ENCODE data around the gene COX8A.
"Not testable (repeated sequence)": the region's sequence is repeated elsewhere in the genome, so short reads cannot be mapped to it uniquely, and the experiment has no call there.

COX8A gene

GRCh38 chr11:63958008-63958407 is 16.4 kb upstream of the COX8A start:
- no peak overlapping the region for H3K4me3 ChIP-seq
- intact Hi-C loops (cut with DNase I; ENCODE audit: low total_unique reads), result no loop called here

GRCh38 chr11:63961608-63962412 is 12.6 kb upstream of the COX8A start:
- Histone ChIP-seq H3K4me3 (no peak overlapping the region), H3K27ac (no peak overlapping the region), H3K4me1 (peaks cover 0 to 7% (median 0%) of the 10 kb centered on the region in 4 donors), H3K9me3 (no peaks in the 10 kb centered on the region), H3K27me3 (peaks cover 0 to 15% of the 10 kb centered on the region in 2 donors), H3K36me3 (peaks cover 0 to 6% (median 0%) of the 10 kb centered on the region in 3 donors)
- DNase-seq, result no peak
- intact Hi-C loops (cut with DNase I; ENCODE audit: low total_unique reads), result no loop called here
- TF ChIP-seq, protein P1, sequence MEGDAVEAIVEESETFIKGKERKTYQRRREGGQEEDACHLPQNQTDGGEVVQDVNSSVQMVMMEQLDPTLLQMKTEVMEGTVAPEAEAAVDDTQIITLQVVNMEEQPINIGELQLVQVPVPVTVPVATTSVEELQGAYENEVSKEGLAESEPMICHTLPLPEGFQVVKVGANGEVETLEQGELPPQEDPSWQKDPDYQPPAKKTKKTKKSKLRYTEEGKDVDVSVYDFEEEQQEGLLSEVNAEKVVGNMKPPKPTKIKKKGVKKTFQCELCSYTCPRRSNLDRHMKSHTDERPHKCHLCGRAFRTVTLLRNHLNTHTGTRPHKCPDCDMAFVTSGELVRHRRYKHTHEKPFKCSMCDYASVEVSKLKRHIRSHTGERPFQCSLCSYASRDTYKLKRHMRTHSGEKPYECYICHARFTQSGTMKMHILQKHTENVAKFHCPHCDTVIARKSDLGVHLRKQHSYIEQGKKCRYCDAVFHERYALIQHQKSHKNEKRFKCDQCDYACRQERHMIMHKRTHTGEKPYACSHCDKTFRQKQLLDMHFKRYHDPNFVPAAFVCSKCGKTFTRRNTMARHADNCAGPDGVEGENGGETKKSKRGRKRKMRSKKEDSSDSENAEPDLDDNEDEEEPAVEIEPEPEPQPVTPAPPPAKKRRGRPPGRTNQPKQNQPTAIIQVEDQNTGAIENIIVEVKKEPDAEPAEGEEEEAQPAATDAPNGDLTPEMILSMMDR (IDR thresholded peaks at IDR 0.05), result no peak

More at GRCh38 chr11:63958008-63958407, 16.4 kb upstream of the COX8A start:
- peaks cover 0 to 15% of the 10 kb centered on the region in 2 donors for H3K27me3 ChIP-seq
- H3K9me3 ChIP-seq, result no peaks in the 10 kb centered on the region
- peaks cover 0 to 7% (median 0%) of the 10 kb centered on the region in 4 donors for H3K4me1 ChIP-seq
- H3K27ac ChIP-seq, result no peak overlapping the region
- TF ChIP-seq, protein P1 (IDR thresholded peaks at IDR 0.05), result no peak
- DNase-seq, result no peak
- H3K36me3 ChIP-seq, result peaks cover 25 to 40% (median 35%) of the 10 kb centered on the region in 3 donors

DNA sequence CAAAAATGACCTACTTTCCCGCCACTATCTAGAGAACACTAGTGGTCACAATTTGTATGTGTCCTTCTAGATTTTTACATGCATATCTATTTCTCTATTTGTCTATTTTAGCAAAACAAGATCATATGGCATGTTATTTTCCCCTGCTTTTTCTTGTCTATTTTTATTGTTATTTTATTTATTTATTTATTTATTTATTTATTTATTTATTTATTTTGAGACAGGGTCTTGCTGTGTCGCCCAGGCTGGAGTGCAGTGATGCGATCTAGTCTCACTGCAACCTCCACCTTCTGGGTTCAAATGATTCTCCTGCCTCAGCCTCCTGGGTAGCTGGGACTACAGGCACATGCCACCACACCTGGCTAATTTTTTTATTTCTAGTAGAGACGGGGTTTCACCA is 10.5 kb upstream of the COX8A start:
- DNase-seq; H3K4me1 ChIP-seq; H3K27ac ChIP-seq; H3K9me3 ChIP-seq; H3K4me3 ChIP-seq; intact Hi-C loops (cut with DNase I; ENCODE audit: low total_unique reads); H3K36me3 ChIP-seq: not testable (repeated sequence)
- H3K27me3 ChIP-seq, result peaks cover 0 to 15% of the 10 kb centered on the region in 2 donors

- Histone ChIP-seq H3K9me3 (no peaks in the 10 kb centered on the region), H3K27me3 (peaks cover 0 to 26% of the 10 kb centered on the region in 2 donors), H3K4me1 (peaks cover 0 to 7% (median 0%) of the 10 kb centered on the region in 4 donors), H3K27ac (no peak overlapping the region), H3K36me3 (no peaks in the 10 kb centered on the region), H3K4me3 (no peak overlapping the region)
- intact Hi-C loops (cut with DNase I; ENCODE audit: low total_unique reads), result no loop called here
- DNase-seq, result no peak
- TF ChIP-seq, protein P1 (IDR thresholded peaks at IDR 0.05), result no peak
Measured at GRCh38 chr11:63966444-63966843, 8.0 kb upstream of the COX8A start.

DNA sequence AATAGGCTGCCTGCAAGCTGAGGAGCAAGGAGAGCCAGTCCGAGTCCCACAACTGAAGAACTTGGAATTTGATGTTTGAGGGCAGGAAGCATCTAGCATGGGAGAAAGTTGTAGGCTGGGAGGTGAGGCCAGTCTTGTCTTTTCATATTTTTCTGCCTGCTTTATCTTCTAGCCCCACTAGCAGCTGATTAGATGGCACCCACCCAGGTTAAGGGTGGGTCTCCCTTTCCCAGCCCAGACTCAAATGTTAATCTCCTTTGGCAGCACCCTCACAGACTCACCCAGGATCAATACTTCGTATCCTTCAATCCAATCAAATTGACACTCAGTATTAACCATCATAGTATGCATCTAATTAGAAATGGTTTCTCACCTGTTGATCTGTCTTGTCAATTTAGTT is 5.0 kb upstream of the COX8A start:
- peaks cover 0 to 6% (median 1%) of the 10 kb centered on the region in 4 donors for H3K4me1 ChIP-seq
- peaks cover 0 to 19% of the 10 kb centered on the region in 2 donors for H3K27me3 ChIP-seq
- H3K27ac ChIP-seq, result no peak overlapping the region
- H3K9me3 ChIP-seq, result no peaks in the 10 kb centered on the region
- H3K36me3 ChIP-seq, result no peaks in the 10 kb centered on the region
- intact Hi-C loops (cut with DNase I; ENCODE audit: low total_unique reads), result no loop called here
- TF ChIP-seq, protein P1 (IDR thresholded peaks at IDR 0.05), result no peak
- no peak overlapping the region for H3K4me3 ChIP-seq
- DNase-seq, result no peak

GRCh38 chr11:63970902-63971301 is 3.5 kb upstream of the COX8A start:
- Histone ChIP-seq H3K9me3 (no peaks in the 10 kb centered on the region), H3K27ac (no peak overlapping the region), H3K4me1 (peaks cover 0 to 15% (median 11%) of the 10 kb centered on the region in 4 donors), H3K36me3 (peaks cover 0 to 3% (median 0%) of the 10 kb centered on the region in 3 donors), H3K27me3 (peaks cover 0 to 19% of the 10 kb centered on the region in 2 donors), H3K4me3 (no peak overlapping the region)
- TF ChIP-seq, protein P1 (IDR thresholded peaks at IDR 0.05), result no peak
- intact Hi-C loops (cut with DNase I; ENCODE audit: low total_unique reads), result no loop called here
- no peak for DNase-seq

DNA sequence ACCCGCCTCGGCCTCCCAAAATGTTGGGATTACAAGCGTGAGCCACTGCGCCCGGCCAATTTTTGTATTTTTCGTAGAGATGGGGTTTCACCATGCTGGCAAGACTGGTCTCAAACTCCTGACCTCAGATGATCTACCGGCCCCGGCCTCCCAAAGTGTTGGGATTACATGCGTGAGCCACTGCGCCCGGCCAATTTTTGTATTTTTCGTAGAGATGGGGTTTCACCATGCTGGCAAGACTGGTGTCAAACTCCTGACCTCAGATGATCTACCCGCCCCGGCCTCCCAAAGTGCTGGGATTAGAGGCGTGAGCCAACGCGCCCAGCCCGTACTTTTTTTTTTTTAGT is 535 bp upstream of the COX8A start:
- Histone ChIP-seq H3K4me3 (peak overlapping the region in 1 of 2 donors; percentile 70), H3K4me1 (peaks cover 0 to 29% (median 26%) of the 10 kb centered on the region in 4 donors), H3K36me3 (peaks cover 0 to 10% (median 3%) of the 10 kb centered on the region in 3 donors), H3K27me3 (peaks cover 0 to 19% of the 10 kb centered on the region in 2 donors)
- H3K9me3 ChIP-seq; intact Hi-C loops (cut with DNase I; ENCODE audit: low total_unique reads); DNase-seq; H3K27ac ChIP-seq: not testable (repeated sequence)

All from tibial artery (tissue), 4 donors.